Measurements from ENCODE around the gene BCAS3.

Gene BCAS3

GRCh38 chr17:60679287-60679686, 1.6 kb downstream of the BCAS3 start:
- no peak overlapping the region for H3K4me3 ChIP-seq (ENCODE audit: low read depth, low read length, poor library complexity, severe bottlenecking)
- H3K27me3 ChIP-seq (ENCODE audit: insufficient read depth, low read length): no peaks in the 10 kb centered on the region
- H3K4me2 ChIP-seq (ENCODE audit: low read length): no peak overlapping the region
- H3K27ac ChIP-seq (ENCODE audit: low read depth, low read length, poor library complexity, severe bottlenecking): no peak overlapping the region
- H3K9me3 ChIP-seq (ENCODE audit: low read length): no peaks in the 10 kb centered on the region
- peaks cover 16% of the 10 kb centered on the region for H3K4me1 ChIP-seq (ENCODE audit: insufficient read depth, low read length, severe bottlenecking)
- H2AFZ ChIP-seq (ENCODE audit: low read length): no peak overlapping the region
- H4K20me1 ChIP-seq (ENCODE audit: insufficient read depth, low read length): no peaks in the 10 kb centered on the region
- H3K9me2 ChIP-seq (ENCODE audit: low read depth, low read length): no peaks in the 10 kb centered on the region
- no peaks in the 10 kb centered on the region for H3K79me2 ChIP-seq (ENCODE audit: insufficient read depth, low read length)
- H3K9ac ChIP-seq (ENCODE audit: low read length): no peak overlapping the region
- TF ChIP-seq EZH2 (IDR thresholded peaks at IDR 0.05; ENCODE audit: borderline replicate concordance, low read length) (no peak), CTCF (IDR thresholded peaks at IDR 0.05; ENCODE audit: low read length) (no peak)
- no peaks in the 10 kb centered on the region; the same call in 1 of the 2 replicates for H3K36me3 ChIP-seq (ENCODE audit: insufficient read depth, low read length)
- no peaks in the 10 kb centered on the region for H3F3A ChIP-seq (ENCODE audit: insufficient read depth, low read length)

- no peak overlapping the region for H3K27ac ChIP-seq (ENCODE audit: low read depth, low read length, poor library complexity, severe bottlenecking)
- no peak overlapping the region for H3K9ac ChIP-seq (ENCODE audit: low read length)
- H3K4me3 ChIP-seq (ENCODE audit: low read depth, low read length, poor library complexity, severe bottlenecking): no peak overlapping the region
- TF ChIP-seq EZH2 (IDR thresholded peaks at IDR 0.05; ENCODE audit: borderline replicate concordance, low read length): no peak
- TF ChIP-seq CTCF (IDR thresholded peaks at IDR 0.05; ENCODE audit: low read length): no peak
- H3K4me2 ChIP-seq (ENCODE audit: low read length): no peak overlapping the region
- H3K9me2 ChIP-seq (ENCODE audit: low read depth, low read length): no peaks in the 10 kb centered on the region
- no peaks in the 10 kb centered on the region for H3K79me2 ChIP-seq (ENCODE audit: insufficient read depth, low read length)
- H4K20me1 ChIP-seq (ENCODE audit: insufficient read depth, low read length): no peaks in the 10 kb centered on the region
- H3K4me1 ChIP-seq (ENCODE audit: insufficient read depth, low read length, severe bottlenecking): peaks cover 16% of the 10 kb centered on the region
- H2AFZ ChIP-seq (ENCODE audit: low read length): no peak overlapping the region
- no peaks in the 10 kb centered on the region for H3F3A ChIP-seq (ENCODE audit: insufficient read depth, low read length)
- no peaks in the 10 kb centered on the region; the same call in 1 of the 2 replicates for H3K36me3 ChIP-seq (ENCODE audit: insufficient read depth, low read length)
- H3K9me3 ChIP-seq (ENCODE audit: low read length): no peaks in the 10 kb centered on the region
- no peaks in the 10 kb centered on the region for H3K27me3 ChIP-seq (ENCODE audit: insufficient read depth, low read length)
These were observed 3.1 kb downstream of the BCAS3 start for GRCh38 chr17:60680754-60681153.

GRCh38 chr17:60685437-60685836, 7.8 kb downstream of the BCAS3 start:
- Histone ChIP-seq H3K4me2 (ENCODE audit: low read length) (no peak overlapping the region), H4K20me1 (ENCODE audit: insufficient read depth, low read length) (no peaks in the 10 kb centered on the region), H3K9me2 (ENCODE audit: low read depth, low read length) (no peaks in the 10 kb centered on the region), H3K27ac (ENCODE audit: low read depth, low read length, poor library complexity, severe bottlenecking) (no peak overlapping the region), H3K36me3 (ENCODE audit: insufficient read depth, low read length) (no peaks in the 10 kb centered on the region; the same call in 1 of the 2 replicates), H2AFZ (ENCODE audit: low read length) (no peak overlapping the region), H3K4me1 (ENCODE audit: insufficient read depth, low read length, severe bottlenecking) (no peaks in the 10 kb centered on the region), H3K9me3 (ENCODE audit: low read length) (no peaks in the 10 kb centered on the region), H3K4me3 (ENCODE audit: low read depth, low read length, poor library complexity, severe bottlenecking) (no peak overlapping the region), H3F3A (ENCODE audit: insufficient read depth, low read length) (no peaks in the 10 kb centered on the region), H3K79me2 (ENCODE audit: insufficient read depth, low read length) (no peaks in the 10 kb centered on the region), H3K9ac (ENCODE audit: low read length) (no peak overlapping the region), H3K27me3 (ENCODE audit: insufficient read depth, low read length) (no peaks in the 10 kb centered on the region)
- TF ChIP-seq EZH2 (IDR thresholded peaks at IDR 0.05; ENCODE audit: borderline replicate concordance, low read length) (no peak), CTCF (IDR thresholded peaks at IDR 0.05; ENCODE audit: low read length) (no peak)

All from OCI-LY1 (cell line).